Stimulated activated CD8-positive, alpha-beta memory T cell treated with anti-CD3 and anti-CD28 coated beads, Interleukin-15, amount 100 ng/mL, for 1 hour (primary cell): ENCODE data around the gene THNSL1.
A peak's percentile ranks its signal among the peaks of the same experiment; 100 is the strongest.
"Not testable (repeated sequence)": the region's sequence is repeated elsewhere in the genome, so short reads cannot be mapped to it uniquely, and the experiment has no call there.

Experiments
- DNase-seq: peaks from one replicate; pipeline ENCODE4 v3.0.0-alpha.2; 2020; ENCODE audit warnings: low read depth

THNSL1 gene, protein sequence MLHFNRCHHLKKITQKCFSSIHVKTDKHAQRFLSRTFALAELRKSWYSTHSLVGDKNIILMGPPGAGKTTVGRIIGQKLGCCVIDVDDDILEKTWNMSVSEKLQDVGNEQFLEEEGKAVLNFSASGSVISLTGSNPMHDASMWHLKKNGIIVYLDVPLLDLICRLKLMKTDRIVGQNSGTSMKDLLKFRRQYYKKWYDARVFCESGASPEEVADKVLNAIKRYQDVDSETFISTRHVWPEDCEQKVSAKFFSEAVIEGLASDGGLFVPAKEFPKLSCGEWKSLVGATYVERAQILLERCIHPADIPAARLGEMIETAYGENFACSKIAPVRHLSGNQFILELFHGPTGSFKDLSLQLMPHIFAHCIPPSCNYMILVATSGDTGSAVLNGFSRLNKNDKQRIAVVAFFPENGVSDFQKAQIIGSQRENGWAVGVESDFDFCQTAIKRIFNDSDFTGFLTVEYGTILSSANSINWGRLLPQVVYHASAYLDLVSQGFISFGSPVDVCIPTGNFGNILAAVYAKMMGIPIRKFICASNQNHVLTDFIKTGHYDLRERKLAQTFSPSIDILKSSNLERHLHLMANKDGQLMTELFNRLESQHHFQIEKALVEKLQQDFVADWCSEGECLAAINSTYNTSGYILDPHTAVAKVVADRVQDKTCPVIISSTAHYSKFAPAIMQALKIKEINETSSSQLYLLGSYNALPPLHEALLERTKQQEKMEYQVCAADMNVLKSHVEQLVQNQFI

DNA sequence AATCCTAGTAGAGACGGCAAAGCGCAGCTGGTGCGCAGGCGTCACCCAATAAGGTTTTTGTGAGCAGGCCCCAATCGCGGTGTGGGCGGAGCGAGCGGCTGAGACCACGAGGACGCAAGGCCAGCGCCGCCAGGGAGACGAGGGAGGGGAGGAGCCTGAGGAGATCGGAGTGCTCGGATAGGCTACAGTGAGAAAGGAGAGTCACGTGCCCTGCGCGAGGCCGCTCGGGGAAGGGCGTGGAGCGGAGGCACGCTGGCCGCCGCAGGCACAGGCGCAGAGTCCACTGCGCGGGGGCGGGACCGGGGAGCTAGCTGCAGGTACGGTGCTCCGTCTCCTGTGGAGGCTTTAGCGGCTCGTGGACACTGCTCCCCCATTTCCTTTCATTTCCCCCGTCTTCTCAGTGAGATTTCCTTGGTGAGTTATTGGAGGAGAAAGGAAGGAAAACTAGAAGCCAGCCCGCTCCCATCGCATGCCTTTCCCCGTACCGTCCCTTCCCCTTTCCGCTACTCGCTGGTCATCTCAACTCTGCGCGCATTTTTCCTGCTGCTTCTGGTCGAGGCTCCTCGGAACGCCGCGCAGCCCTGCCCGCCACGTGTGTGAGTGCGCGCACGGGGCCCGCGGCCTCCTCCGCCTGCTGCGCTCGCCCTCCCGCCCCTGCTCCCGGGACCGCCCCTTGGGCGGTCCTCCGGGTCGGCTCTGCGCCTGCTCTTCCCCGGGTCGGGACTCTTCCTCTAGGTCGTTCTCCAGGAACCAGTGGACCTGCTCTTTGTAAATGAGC is at the start of gene THNSL1:
THNSL1 (plus strand) TSS at position 237 of the 778 bp plus-strand sequence. CDS start 6,612 bp downstream, outside the sequence.
- peak; percentile 92 for DNase-seq

GRCh38 chr10:24966962-24967481 is 49.4 kb upstream of the THNSL1 start:
- no peak for DNase-seq

- no peak for DNase-seq
Observed at GRCh38 chr10:24968349-24968748, 48.1 kb upstream of the THNSL1 start.

DNA sequence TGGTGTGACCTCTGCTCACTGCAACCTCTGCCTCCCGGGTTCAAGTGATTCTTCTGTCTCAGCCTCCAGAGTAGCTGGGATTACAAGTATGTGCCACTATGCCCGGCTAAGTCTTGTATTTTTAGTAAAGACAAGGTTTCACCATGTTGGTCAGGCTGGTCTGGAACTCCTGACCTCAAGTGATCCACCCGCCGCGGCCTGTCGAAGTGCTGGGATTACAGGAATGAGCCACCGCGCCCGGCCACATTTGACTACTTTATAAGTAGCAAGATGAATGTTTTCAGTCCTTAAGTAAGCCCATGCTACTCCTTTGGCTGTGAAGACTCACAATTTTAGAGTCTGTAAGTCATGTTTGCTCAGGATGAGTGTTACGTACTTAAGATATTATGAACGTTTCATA is 47.5 kb upstream of the THNSL1 start:
- not testable (repeated sequence) for DNase-seq

GRCh38 chr10:24969841-24970281 is 46.6 kb upstream of the THNSL1 start:
- no peak for DNase-seq

DNA sequence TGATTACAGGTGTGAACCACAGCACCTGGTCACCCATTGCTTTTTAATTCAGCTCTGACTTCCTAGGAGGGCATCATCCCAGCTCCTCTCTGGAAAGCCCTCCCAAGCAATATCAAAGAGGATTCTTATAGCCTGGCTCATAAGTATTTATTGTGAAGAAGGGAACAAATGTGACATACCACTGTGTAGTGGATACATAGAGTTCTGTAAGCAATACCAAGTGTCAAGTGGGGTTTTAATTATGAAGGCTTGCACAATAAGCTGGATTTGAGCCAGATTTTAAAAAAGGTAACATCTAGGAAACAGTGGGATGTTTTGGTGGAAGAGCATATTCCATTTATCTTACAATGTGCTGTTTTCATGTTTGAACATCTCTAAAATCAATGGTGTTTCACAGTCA is 45.0 kb upstream of the THNSL1 start:
- DNase-seq, result no peak

GRCh38 chr10:24973163-24973562 is 43.2 kb upstream of the THNSL1 start:
- no peak for DNase-seq

DNA sequence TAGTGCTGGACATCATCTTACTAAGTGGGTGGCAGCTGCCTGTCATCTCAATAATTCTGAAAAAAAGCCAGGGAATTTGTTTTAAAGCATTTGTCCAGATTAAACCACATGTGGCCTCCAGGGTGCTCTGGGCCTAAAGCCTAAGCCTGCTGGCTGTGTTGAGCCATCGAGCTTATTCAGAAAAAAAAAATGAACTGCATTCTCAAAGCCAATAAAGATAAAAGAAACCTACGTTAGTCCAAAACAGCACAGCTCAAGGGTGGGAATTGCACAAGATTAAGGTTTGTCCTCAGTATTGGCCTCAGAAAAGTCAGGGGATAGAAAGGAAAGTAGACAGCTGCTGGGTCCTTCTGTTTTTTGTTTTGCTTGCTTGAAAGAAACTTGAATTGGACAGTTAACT is 41.4 kb upstream of the THNSL1 start:
- no peak for DNase-seq

DNA sequence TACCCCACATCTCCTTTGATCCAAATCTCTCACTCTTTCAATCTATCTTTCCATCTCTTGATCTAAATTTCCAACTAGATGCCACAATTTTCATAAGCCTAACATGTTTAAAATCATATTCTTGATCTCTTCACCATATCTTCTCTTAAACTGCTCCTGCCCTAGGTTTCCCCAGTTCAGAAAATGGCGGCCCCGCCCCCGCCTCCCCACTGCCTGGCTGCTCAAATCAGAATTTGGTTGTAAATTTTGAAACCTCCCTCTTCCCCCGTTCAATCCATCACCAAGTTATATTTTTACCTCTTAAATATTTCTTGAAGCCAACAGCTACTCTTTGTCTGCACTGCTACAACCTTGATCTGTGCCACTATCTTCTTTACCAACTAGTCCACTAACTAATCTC is 36.7 kb upstream of the THNSL1 start:
- DNase-seq, result no peak

- DNase-seq, result no peak
Observed at GRCh38 chr10:24981161-24981710, 35.2 kb upstream of the THNSL1 start.

GRCh38 chr10:24982319-24983112 is 33.9 kb upstream of the THNSL1 start:
- no peak for DNase-seq

- DNase-seq, result no peak
Observed at GRCh38 chr10:24983130-24983529, 33.3 kb upstream of the THNSL1 start.

DNA sequence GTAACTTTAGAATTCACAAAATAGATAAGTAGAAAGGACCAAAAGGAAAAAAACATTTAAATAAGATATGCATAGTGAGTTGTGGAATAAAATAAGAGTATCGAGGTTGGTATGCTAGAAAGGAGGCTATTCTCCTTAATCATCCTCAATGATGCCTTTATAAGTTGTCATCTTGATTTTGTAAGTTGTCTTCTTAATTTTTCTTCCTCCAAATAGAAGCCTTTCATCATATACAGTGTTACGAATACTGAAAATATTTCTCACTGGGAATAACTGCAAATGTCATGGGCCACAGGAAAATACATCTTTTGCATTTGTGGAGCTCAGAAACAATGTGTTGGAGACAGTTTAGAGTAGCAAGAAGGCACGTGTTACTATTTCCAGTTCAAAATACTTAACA is 32.5 kb upstream of the THNSL1 start:
- no peak for DNase-seq

GRCh38 chr10:24984906-24985305 is 31.5 kb upstream of the THNSL1 start:
- no peak for DNase-seq

DNA sequence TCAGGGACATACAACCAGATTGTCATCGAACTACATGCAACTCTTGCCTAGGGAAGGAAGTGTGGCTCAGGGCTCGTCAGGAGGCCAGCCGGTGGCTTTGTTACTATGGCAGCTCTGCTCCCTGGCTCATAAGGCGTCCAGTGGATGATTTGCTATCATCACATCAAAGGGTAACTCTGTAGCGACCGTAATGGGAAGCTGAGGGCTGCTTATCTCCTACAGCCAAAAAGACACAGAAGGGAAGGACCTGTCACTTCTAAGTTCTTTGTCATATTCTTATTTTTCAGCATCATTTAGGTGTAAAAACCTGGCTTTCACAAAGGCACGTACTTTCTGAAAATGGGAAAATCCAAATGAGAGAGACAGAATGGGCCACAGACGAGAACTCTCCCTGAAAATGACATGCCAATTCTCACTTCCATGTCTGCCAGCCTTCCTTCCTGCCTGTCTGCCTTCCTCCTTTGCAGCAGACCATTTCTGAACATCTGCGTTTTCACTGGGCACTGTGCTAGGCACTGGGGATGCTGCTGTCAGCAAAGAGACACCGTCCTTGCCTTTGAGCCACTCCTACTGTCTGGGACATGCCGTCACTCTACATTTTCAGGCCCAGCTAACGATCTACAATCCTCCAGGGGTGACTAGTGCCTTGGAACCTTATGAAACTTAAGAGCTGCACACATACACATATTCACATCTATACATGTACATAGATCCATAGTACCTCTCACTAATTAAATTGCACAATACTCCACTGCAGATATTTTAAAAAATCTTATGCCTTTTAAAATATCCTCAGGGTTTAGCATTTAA is 27.4 kb upstream of the THNSL1 start:
- DNase-seq, result no peak

DNA sequence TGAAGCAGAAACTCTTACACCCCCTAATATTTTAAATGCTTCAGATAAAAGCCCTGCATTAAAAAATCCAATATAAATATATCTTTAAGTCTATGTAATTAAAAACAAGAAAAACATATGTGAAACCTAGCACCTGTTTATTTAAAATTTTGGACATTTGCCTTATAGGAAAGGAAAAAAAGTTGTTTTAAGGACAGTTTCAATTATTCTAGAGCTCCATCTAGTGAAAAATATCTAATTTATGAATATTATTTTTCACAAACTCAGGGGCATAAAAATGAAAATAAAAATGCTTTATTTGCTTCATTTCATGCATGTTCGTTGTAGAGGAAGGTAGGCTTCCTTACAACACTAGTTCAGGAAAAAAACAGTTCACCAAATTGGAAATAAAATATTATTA is 26.5 kb upstream of the THNSL1 start:
- no peak for DNase-seq

DNA sequence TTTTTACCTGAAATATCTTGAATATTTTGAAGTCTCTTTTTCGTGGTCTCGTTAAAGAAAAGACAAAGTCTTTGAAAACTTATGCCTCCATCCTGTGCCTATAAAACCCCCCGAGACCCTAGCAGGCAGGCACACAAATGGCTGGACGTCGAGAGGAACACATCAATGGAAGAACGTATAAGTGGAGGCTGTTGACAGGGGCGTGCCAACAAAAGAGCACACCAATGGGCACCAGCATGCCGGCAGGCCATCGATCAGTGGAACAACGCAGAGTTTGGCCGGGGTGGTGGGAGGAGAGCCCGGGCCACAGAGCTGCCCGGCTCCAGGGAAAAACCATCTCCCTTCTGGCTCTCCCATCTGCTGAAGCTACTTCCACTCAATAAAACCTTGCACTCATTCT is 25.1 kb upstream of the THNSL1 start:
- DNase-seq, result no peak

GRCh38 chr10:24992512-24993133 is 23.8 kb upstream of the THNSL1 start:
- no peak for DNase-seq

DNA sequence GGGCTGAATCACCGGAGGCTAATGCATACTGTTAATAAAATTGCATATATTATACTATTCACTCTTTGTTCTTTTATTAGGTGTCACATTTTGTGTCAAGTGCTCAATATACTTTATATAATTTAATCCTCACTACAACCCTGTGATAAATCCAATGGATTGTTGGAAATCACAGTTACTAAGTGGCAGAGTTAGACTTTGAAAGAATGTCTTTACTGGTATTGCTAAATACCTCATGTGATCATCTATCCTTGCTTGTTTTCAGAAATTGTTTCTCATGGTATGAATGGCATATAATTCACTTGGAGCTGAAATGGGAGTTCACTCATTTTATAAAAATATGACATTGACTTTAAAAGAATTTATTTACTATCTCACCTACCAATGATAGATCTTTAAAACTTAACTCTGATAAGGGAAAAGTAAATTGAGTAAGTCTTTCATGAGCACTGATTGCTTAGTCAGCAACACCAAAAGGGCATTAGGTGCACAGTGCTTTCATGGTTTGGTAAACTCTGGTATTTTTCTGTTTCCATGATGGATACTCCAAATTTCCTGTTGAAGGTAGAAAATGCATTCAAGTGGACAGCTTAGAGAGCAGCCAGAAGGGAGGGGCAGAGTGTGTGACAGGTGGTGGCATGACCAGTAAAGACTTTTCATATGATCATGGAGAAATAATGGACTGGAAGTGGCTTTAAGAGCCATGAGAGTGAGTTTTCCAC is 23.0 kb upstream of the THNSL1 start:
- no peak for DNase-seq
